ENCODE data around the gene RECQL5. TPM values are rescaled to one million over a fixed set of nuclear protein-coding genes. Genes with fewer than 3 reads are reported as not detected.
A peak's percentile ranks its signal among the peaks of the same experiment; 100 is the strongest.

RECQL5 gene
- total RNA-seq, 4 donors from 2014 or later, result 25.1 to 129 (median 80.3) TPM

GRCh38 chr17:75633486-75634375, 33.2 kb downstream of the RECQL5 start:
- in situ Hi-C loops (cut with MboI; ENCODE audit: low pct_ligation_motif_present in 1 of 4, low pct_unique_long_range_greater_than_20kb in 1 of 4, low sequenced_read_pairs in 3 of 4), result no loop called here
- intact Hi-C loops (cut with DNase I; ENCODE audit: low total_unique reads), result loop anchor here (2.0 kb wide), 1 partner anchor 117 kb away; no protein-coding TSS in a partner anchor
- Histone ChIP-seq H3K4me3 (peak overlapping the region in 1 of 4 donors; percentile 1), H3K4me1 (peaks cover 12 to 46% (median 39%) of the 10 kb centered on the region in 4 donors), H3K27ac (peak overlapping the region; percentile 72 to 84 (median 81)), H3K9me3 (no peaks in the 10 kb centered on the region), H3K36me3 (no peaks in the 10 kb centered on the region), H3K27me3 (no peaks in the 10 kb centered on the region)
- TF ChIP-seq EP300 (IDR thresholded peaks at IDR 0.05; ENCODE audit: low read depth), result no peak
- TF ChIP-seq, protein P1, sequence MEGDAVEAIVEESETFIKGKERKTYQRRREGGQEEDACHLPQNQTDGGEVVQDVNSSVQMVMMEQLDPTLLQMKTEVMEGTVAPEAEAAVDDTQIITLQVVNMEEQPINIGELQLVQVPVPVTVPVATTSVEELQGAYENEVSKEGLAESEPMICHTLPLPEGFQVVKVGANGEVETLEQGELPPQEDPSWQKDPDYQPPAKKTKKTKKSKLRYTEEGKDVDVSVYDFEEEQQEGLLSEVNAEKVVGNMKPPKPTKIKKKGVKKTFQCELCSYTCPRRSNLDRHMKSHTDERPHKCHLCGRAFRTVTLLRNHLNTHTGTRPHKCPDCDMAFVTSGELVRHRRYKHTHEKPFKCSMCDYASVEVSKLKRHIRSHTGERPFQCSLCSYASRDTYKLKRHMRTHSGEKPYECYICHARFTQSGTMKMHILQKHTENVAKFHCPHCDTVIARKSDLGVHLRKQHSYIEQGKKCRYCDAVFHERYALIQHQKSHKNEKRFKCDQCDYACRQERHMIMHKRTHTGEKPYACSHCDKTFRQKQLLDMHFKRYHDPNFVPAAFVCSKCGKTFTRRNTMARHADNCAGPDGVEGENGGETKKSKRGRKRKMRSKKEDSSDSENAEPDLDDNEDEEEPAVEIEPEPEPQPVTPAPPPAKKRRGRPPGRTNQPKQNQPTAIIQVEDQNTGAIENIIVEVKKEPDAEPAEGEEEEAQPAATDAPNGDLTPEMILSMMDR (IDR thresholded peaks at IDR 0.05), result peak; percentile 31 to 63 (median 60)
- TF ChIP-seq POLR2A (IDR thresholded peaks at IDR 0.05), result peak; percentile 26
- peak; percentile 42 to 53 (median 49) for TF ChIP-seq POLR2AphosphoS5 (IDR thresholded peaks at IDR 0.05)
- 14 to 20% methylated on average over 4 to 24 of the region's 27 CpGs for WGBS, 2 donors (ENCODE audit: low coverage in 1 of 2)
- DNase-seq, result peak; percentile 92

- WGBS, 2 donors (ENCODE audit: low coverage in 1 of 2), result 21% methylated on average over 19 of the region's 19 CpGs; no CpG with 5 or more reads in 1 of the 2 donors
- Histone ChIP-seq H3K4me1 (peaks cover 12 to 46% (median 39%) of the 10 kb centered on the region in 4 donors), H3K27ac (peak within 1 kb of the TSS; percentile 72 to 84 (median 81)), H3K9me3 (no peaks in the 10 kb centered on the region), H3K36me3 (no peaks in the 10 kb centered on the region), H3K27me3 (no peaks in the 10 kb centered on the region), H3K4me3 (peak within 1 kb of the TSS in 1 of 4 donors; percentile 1)
- intact Hi-C loops (cut with DNase I; ENCODE audit: low total_unique reads) (loop anchor here (2.0 kb wide), 1 partner anchor 118 kb away; no protein-coding TSS in a partner anchor), in situ Hi-C loops (cut with MboI; ENCODE audit: low pct_ligation_motif_present in 1 of 4, low pct_unique_long_range_greater_than_20kb in 1 of 4, low sequenced_read_pairs in 3 of 4) (no loop called here)
- DNase-seq, result peak; percentile 90
- TF ChIP-seq POLR2A (IDR thresholded peaks at IDR 0.05) (peak; percentile 21), POLR2AphosphoS5 (IDR thresholded peaks at IDR 0.05) (peak in 2 of 3 donors; percentile 9 to 23), EP300 (IDR thresholded peaks at IDR 0.05; ENCODE audit: low read depth) (no peak)
- TF ChIP-seq, protein P1 (IDR thresholded peaks at IDR 0.05), result peak; percentile 94 to 97 (median 96)
Measured at GRCh38 chr17:75632863-75633485, 34.0 kb downstream of the RECQL5 start, which contains the start of gene SMIM5. SMIM5 (plus strand) TSS chr17:75633434; CDS start chr17:75640202, 6,768 bp downstream.

- no peaks in the 10 kb centered on the region for H3K27me3 ChIP-seq
- H3K9me3 ChIP-seq, result no peaks in the 10 kb centered on the region
- in situ Hi-C loops (cut with MboI; ENCODE audit: low pct_ligation_motif_present in 1 of 4, low pct_unique_long_range_greater_than_20kb in 1 of 4, low sequenced_read_pairs in 3 of 4) (no loop called here), intact Hi-C loops (cut with DNase I; ENCODE audit: low total_unique reads) (loop anchor here (2.0 kb wide), 1 partner anchor 118 kb away; no protein-coding TSS in a partner anchor)
- peaks cover 12 to 44% (median 37%) of the 10 kb centered on the region in 4 donors for H3K4me1 ChIP-seq
- H3K4me3 ChIP-seq, result no peak overlapping the region
- H3K27ac ChIP-seq, result peak overlapping the region; percentile 72 to 84 (median 81)
- no peak for DNase-seq
- TF ChIP-seq EP300 (IDR thresholded peaks at IDR 0.05; ENCODE audit: low read depth), result no peak
- no peaks in the 10 kb centered on the region for H3K36me3 ChIP-seq
- 63 to 80% methylated on average over 2 to 12 of the region's 12 CpGs for WGBS, 2 donors (ENCODE audit: low coverage in 1 of 2)
Measured at GRCh38 chr17:75632428-75632827, 34.5 kb downstream of the RECQL5 start.

DNA sequence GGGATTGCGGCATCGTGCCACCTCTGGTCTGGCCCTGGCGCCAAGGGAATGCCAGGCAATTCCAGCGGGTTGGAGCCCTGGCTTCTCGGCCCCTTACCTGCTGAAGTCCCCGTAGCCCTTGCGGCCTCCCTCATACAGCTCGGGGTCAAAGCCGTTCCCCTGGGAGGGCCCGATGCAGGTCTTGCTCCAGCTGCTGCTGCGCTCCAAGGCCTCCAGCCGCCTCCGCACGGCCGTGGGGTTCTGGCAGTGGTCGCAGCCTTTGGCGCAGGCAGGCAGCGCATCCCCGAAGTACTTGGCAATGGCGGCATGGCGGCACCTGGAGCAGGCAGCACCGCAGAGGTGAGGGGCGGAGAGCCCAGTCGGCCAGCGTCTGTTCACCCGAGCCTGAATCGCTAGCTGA, 35.6 kb downstream of the RECQL5 start:
- Histone ChIP-seq H3K27ac (no peak overlapping the region), H3K9me3 (no peaks in the 10 kb centered on the region), H3K27me3 (no peaks in the 10 kb centered on the region), H3K4me3 (no peak overlapping the region), H3K4me1 (peaks cover 12 to 33% (median 26%) of the 10 kb centered on the region in 4 donors), H3K36me3 (peaks cover 0 to 4% (median 2%) of the 10 kb centered on the region in 4 donors)
- in situ Hi-C loops (cut with MboI; ENCODE audit: low pct_ligation_motif_present in 1 of 4, low pct_unique_long_range_greater_than_20kb in 1 of 4, low sequenced_read_pairs in 3 of 4), result no loop called here
- WGBS, 2 donors (ENCODE audit: low coverage in 1 of 2), result 93% methylated on average over 21 of the region's 27 CpGs; no CpG with 5 or more reads in 1 of the 2 donors
- intact Hi-C loops (cut with DNase I; ENCODE audit: low total_unique reads), result no loop called here
- TF ChIP-seq EP300 (IDR thresholded peaks at IDR 0.05; ENCODE audit: low read depth) (no peak), POLR2AphosphoS5 (IDR thresholded peaks at IDR 0.05) (peak in 1 of 3 donors; percentile 4), POLR2A (IDR thresholded peaks at IDR 0.05) (no peak)
- no peak for DNase-seq
